GM18499 (cell line): ENCODE measurements around the gene SUN3.
"Not testable (repeated sequence)": the region's sequence is repeated elsewhere in the genome, so short reads cannot be mapped to it uniquely, and the experiment has no call there.

ENCODE experiments used
- ATAC-seq: cut with Tn5 transposase; IDR thresholded peaks from one replicate; pipeline ENCODE4 v1.9.1; 2021; ENCODE audit warnings: moderate number of reproducible peaks; ENCODE audit not compliant: insufficient read depth, unreplicated experiment

The SUN3 gene

GRCh38 chr7:47988496-47989386 lies 40.2 kb downstream of the SUN3 start:
- ATAC-seq: no peak

GRCh38 chr7:47982610-47983009 lies 46.3 kb downstream of the SUN3 start:
- no peak for ATAC-seq

GRCh38 chr7:47980648-47981047 lies 48.3 kb downstream of the SUN3 start:
- not testable (repeated sequence) for ATAC-seq

- no peak for ATAC-seq
These were observed 49.1 kb downstream of the SUN3 start for GRCh38 chr7:47979832-47980181.

GRCh38 chr7:47979145-47979831 lies 49.6 kb downstream of the SUN3 start, which contains the start of gene HUS1:
HUS1 (minus strand) TSS chr7:47979615; CDS start chr7:47979519, 96 bp downstream.
- ATAC-seq: peak; percentile 84

GRCh38 chr7:47978790-47979144 lies 50.1 kb downstream of the SUN3 start:
- ATAC-seq: no peak

- ATAC-seq: no peak
These were observed 55.2 kb downstream of the SUN3 start for GRCh38 chr7:47973739-47974138.

GRCh38 chr7:47970761-47971160 lies 58.1 kb downstream of the SUN3 start:
- no peak for ATAC-seq

GRCh38 chr7:47968847-47969774 lies 59.8 kb downstream of the SUN3 start:
- ATAC-seq: peak; percentile 75

GRCh38 chr7:47967708-47968107 lies 61.2 kb downstream of the SUN3 start:
- no peak for ATAC-seq

GRCh38 chr7:47967123-47967522 lies 61.8 kb downstream of the SUN3 start:
- ATAC-seq: no peak

GRCh38 chr7:47965456-47965855 lies 63.5 kb downstream of the SUN3 start:
- no peak for ATAC-seq

GRCh38 chr7:47962262-47962661 lies 66.6 kb downstream of the SUN3 start:
- no peak for ATAC-seq

- ATAC-seq: no peak
These were observed 71.8 kb downstream of the SUN3 start for GRCh38 chr7:47957156-47957555.

GRCh38 chr7:47956220-47956619 lies 72.7 kb downstream of the SUN3 start:
- no peak for ATAC-seq

- no peak for ATAC-seq
These were observed 74.5 kb downstream of the SUN3 start for GRCh38 chr7:47954231-47954911.

- no peak for ATAC-seq
These were observed 75.1 kb downstream of the SUN3 start for GRCh38 chr7:47953822-47954221.

- ATAC-seq: no peak
These were observed 76.7 kb downstream of the SUN3 start for GRCh38 chr7:47952224-47952623.

- ATAC-seq: no peak
These were observed 77.5 kb downstream of the SUN3 start for GRCh38 chr7:47951374-47951773.

GRCh38 chr7:47950714-47951113 lies 78.2 kb downstream of the SUN3 start:
- ATAC-seq: no peak
